HEK293T (cell line): ENCODE data around the gene INPP5E.

Source experiments
- BHLHE40 ChIP-seq: fragments of 450-650 bp; IDR thresholded peaks from 2 replicates; pipeline ENCODE4 v1.6.1; 2016; ENCODE audit warnings: mild to moderate bottlenecking, moderate library complexity, borderline replicate concordance
- ELF4 ChIP-seq: fragments of 450-650 bp; IDR thresholded peaks from 2 replicates; pipeline ENCODE4 v1.6.1; 2017; ENCODE audit warnings: antibody characterized with exemption
- FOXA1 ChIP-seq: fragments of 450-650 bp; IDR thresholded peaks from 2 replicates; pipeline ENCODE4 v1.6.1; 2016; ENCODE audit warnings: mild to moderate bottlenecking
- FOXK2 ChIP-seq: fragments of 450-650 bp; IDR thresholded peaks from 2 replicates; pipeline ENCODE4 v1.6.1; 2016; ENCODE audit warnings: mild to moderate bottlenecking
- FOXM1 ChIP-seq: fragments of 450-650 bp; IDR thresholded peaks from 2 replicates; pipeline ENCODE4 v1.6.1; 2017; ENCODE audit warnings: mild to moderate bottlenecking, borderline replicate concordance
- HDGF ChIP-seq: fragments of 450-650 bp; IDR thresholded peaks from 2 replicates; pipeline ENCODE4 v1.6.1; 2017; ENCODE audit warnings: antibody characterized with exemption, borderline replicate concordance
- LEF1 ChIP-seq: fragments of 450-650 bp; IDR thresholded peaks from 2 replicates; pipeline ENCODE4 v1.6.1; 2017; ENCODE audit warnings: mild to moderate bottlenecking, borderline replicate concordance
- SP1 ChIP-seq: fragments of 450-650 bp; IDR thresholded peaks from 2 replicates; pipeline ENCODE4 v1.6.1; 2017
- SUZ12 ChIP-seq: fragments of 450-650 bp; IDR thresholded peaks from 2 replicates; pipeline ENCODE4 v1.6.1; 2016; ENCODE audit warnings: mild to moderate bottlenecking
- TARDBP ChIP-seq: fragments of 450-650 bp; IDR thresholded peaks from 2 replicates; pipeline ENCODE4 v1.6.1; 2016

DNA sequence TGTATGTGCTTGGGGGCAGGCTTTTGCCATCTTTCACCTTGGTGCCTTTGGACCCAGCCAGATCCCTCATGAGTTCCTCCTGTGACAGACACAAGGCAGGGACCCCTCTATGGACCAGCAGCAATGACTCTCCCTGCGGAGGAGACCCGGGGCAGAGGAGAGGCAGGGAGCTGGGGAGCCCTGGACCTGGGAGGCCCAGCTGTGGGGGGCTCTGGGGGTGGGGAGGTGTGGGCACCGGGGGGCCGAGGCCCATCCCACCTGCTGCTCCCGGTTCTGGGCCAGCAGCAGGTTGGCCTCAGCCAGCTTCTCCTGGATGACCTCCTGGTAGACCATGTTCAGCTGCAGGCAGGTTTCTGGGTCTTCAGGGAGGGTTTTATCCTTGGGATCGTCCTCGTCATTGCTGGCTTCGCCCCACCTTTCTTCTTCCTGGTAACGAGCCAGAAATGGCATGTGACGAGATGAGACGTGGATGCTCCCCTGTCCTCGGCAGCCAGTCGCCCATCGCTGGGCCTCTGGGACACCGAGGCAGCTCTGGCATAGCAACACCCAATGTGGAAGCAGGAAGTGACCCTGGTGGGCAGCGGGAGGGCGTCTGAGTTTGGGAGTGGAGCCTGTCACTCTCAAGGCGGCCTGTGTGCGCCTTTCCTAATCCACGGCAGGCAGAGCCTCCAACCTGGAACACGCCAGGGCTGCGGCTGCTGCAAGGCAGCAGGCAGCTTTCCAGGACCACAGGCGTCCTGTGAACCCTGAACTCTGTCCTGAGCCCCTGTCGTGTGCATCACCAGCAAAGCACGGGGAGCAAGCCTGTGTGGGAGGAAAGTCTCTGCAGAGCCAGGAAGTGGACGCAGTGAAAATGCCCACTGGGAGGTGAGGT is 44.1 kb downstream of the INPP5E start:
- no peak for TF ChIP-seq BHLHE40
- TF ChIP-seq TARDBP: no peak
- no peak for TF ChIP-seq FOXA1
- TF ChIP-seq FOXK2: no peak
- no peak for TF ChIP-seq HDGF
- no peak for TF ChIP-seq FOXM1
- no peak for TF ChIP-seq LEF1
- TF ChIP-seq SUZ12: no peak
- TF ChIP-seq ELF4: no peak
- no peak for TF ChIP-seq SP1
